Smooth muscle cell of the umbilical artery (primary cell): ENCODE results near the gene DVL3. TPM values are rescaled to one million over a fixed set of nuclear protein-coding genes. Genes with fewer than 3 reads are reported as not detected.

ENCODE experiments used
- total RNA-seq: library from RNA; depleted of rRNA; stranded (reverse); fragments of >200 nt; gene quantifications from 2 replicates; pipeline ENCODE4 v1.2.3, GENCODE V29; 2014

DVL3 gene
- 41.6 and 63.3 TPM in 2 replicates for total RNA-seq

GRCh38 chr3:184154885-184155643, at the start of gene DVL3:
Gene DVL3 (plus strand): TSS chr3:184155377. CDS start chr3:184155636, 259 bp downstream.

GRCh38 chr3:184135149-184135910, 19.8 kb upstream of the DVL3 start, which contains the start of gene EIF2B5:
Gene EIF2B5 (plus strand): TSS chr3:184135358. CDS start chr3:184135386, 28 bp downstream.

GRCh38 chr3:184174646-184175492, 19.7 kb downstream of the DVL3 start, which contains the start of gene AP2M1:
Gene AP2M1 (plus strand): TSS chr3:184174855. CDS start chr3:184176994, 2,139 bp downstream.

DNA sequence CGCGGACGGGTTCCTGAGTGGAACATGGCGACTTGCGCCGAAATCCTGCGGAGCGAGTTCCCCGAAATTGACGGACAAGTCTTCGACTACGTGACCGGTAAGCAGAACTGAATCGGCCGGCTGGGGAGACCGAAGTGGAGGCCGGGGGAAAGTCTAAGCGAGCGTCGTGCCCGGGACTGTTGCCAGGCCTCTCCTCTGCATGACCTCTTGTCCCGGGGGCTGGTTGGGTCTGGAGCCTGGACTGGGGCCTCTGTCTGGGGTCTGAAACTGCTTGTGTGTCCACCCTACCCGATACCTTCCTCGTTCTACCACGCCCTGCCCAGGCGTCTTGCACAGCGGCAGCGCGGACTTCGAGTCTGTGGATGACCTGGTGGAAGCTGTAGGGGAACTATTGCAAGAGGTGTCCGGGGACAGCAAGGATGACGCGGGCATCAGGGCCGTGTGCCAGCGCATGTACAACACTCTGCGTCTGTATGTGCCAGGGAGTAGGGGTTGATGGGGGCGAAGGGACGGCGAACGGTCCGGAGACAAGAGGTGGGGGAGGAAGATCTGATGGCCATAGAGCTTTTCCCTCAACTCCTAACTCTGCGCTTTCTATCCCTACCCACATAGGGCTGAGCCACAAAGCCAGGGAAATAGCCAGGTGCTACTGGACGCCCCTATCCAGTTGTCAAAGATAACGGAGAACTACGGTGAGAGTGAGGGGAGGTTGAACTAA, 31.2 kb downstream of the DVL3 start, which contains the start of gene ABCF3:
ABCF3 (plus strand) TSS at position 16 of the 718 bp plus-strand sequence; CDS start at position 25, 9 bp downstream.

Other genes with a start within 250 kb of the DVL3 start
- 33.3 and 33.7 TPM in 2 replicates for gene ABCC5, start 137.5 kb upstream of the DVL3 start, total RNA-seq
- gene HTR3D, start 123.6 kb upstream of the DVL3 start, total RNA-seq: not detected in 2 replicates
- not detected in 2 replicates for gene HTR3C, start 102.3 kb upstream of the DVL3 start, total RNA-seq
- gene HTR3E, start 58.3 kb upstream of the DVL3 start, total RNA-seq: not detected in 2 replicates
- 25.2 and 29.4 TPM in 2 replicates for gene EIF2B5, start 20.0 kb upstream of the DVL3 start, total RNA-seq
- 561 and 564 TPM in 2 replicates for gene AP2M1, start 19.5 kb downstream of the DVL3 start, total RNA-seq
- 42.1 and 49.6 TPM in 2 replicates for gene ABCF3, start 30.8 kb downstream of the DVL3 start, total RNA-seq
- not detected in 2 replicates for gene VWA5B2, start 74.2 kb downstream of the DVL3 start, total RNA-seq
- gene ALG3, start 93.6 kb downstream of the DVL3 start, total RNA-seq: 41.1 and 49.0 TPM in 2 replicates
- 2.4 and 4.2 TPM in 2 replicates for gene EEF1AKMT4, start 94.3 kb downstream of the DVL3 start, total RNA-seq
- gene CAMK2N2, start 106.2 kb downstream of the DVL3 start, total RNA-seq: 0.37 TPM in 1 of 2 replicates, not detected in the other
- not detected in 2 replicates for gene ECE2, start 120.6 kb downstream of the DVL3 start, total RNA-seq
- gene PSMD2, start 143.9 kb downstream of the DVL3 start, total RNA-seq: 557 and 1,040 TPM in 2 replicates
- gene EIF4G1, start 159.2 kb downstream of the DVL3 start, total RNA-seq: 258 and 495 TPM in 2 replicates
- gene FAM131A, start 182.2 kb downstream of the DVL3 start, total RNA-seq: 21.4 and 38.7 TPM in 2 replicates
- 2.4 and 2.8 TPM in 2 replicates for gene CLCN2, start 206.2 kb downstream of the DVL3 start, total RNA-seq
- gene POLR2H, start 206.3 kb downstream of the DVL3 start, total RNA-seq: 86.7 and 121 TPM in 2 replicates
- not detected in 2 replicates for gene THPO, start 222.8 kb downstream of the DVL3 start, total RNA-seq
- 0.55 and 0.59 TPM in 2 replicates for gene CHRD, start 224.7 kb downstream of the DVL3 start, total RNA-seq